GM23248 (cell line): ENCODE data around the gene DCUN1D2. TPM values are rescaled to one million over a fixed set of nuclear protein-coding genes. Genes with fewer than 3 reads are reported as not detected.
A peak's percentile ranks its signal among the peaks of the same experiment; 100 is the strongest.
"Not testable (repeated sequence)": the region's sequence is repeated elsewhere in the genome, so short reads cannot be mapped to it uniquely, and the experiment has no call there.

Source experiments
- DNase-seq: peaks from one replicate; pipeline ENCODE4 v3.0.0-alpha.2; 2015
- H2AFZ ChIP-seq: fragments of 200-600 bp; sonication (generic); 2 replicates; pipeline ENCODE4 v1.6.1; 2016; ENCODE audit warnings: antibody characterized with exemption
- H3F3A ChIP-seq: fragments of 200-600 bp; sonication (generic); 2 replicates; pipeline ENCODE4 v1.6.1; 2016; ENCODE audit warnings: mild to moderate bottlenecking, antibody characterized with exemption, mixed run types; ENCODE audit not compliant: insufficient read depth
- H3K27ac ChIP-seq: fragments of 200-600 bp; sonication (generic); 2 replicates; pipeline ENCODE4 v1.5.1; 2016; ENCODE audit warnings: mild to moderate bottlenecking
- H3K27me3 ChIP-seq: fragments of 200-600 bp; sonication (generic); replicated peaks from 2 replicates; pipeline ENCODE4 v1.6.1; 2016; ENCODE audit warnings: mild to moderate bottlenecking; ENCODE audit not compliant: insufficient read depth
- H3K36me3 ChIP-seq: fragments of 200-600 bp; sonication (generic); 2 replicates; pipeline ENCODE4 v1.6.1; 2016; ENCODE audit warnings: low read depth, mild to moderate bottlenecking
- H3K4me1 ChIP-seq: fragments of 200-600 bp; sonication (generic); 2 replicates; pipeline ENCODE4 v1.6.1; 2016; ENCODE audit warnings: mild to moderate bottlenecking; ENCODE audit not compliant: insufficient read depth
- H3K4me2 ChIP-seq: fragments of 200-600 bp; sonication (generic); one replicate; pipeline ENCODE4 v1.6.1; 2016; ENCODE audit warnings: mild to moderate bottlenecking; ENCODE audit not compliant: unreplicated experiment
- H3K4me3 ChIP-seq: fragments of 200-600 bp; sonication (generic); 2 replicates; pipeline ENCODE4 v1.5.1; 2016; ENCODE audit warnings: mild to moderate bottlenecking
- H3K79me2 ChIP-seq: fragments of 200-600 bp; sonication (generic); 2 replicates; pipeline ENCODE4 v1.6.1; 2016; ENCODE audit warnings: mild to moderate bottlenecking; ENCODE audit not compliant: insufficient read depth
- H3K9ac ChIP-seq: fragments of 200-600 bp; sonication (generic); 2 replicates; pipeline ENCODE4 v1.6.1; 2016; ENCODE audit warnings: mild to moderate bottlenecking
- H3K9me2 ChIP-seq: fragments of 200-600 bp; sonication (generic); 2 replicates; pipeline ENCODE4 v1.6.1; 2016; ENCODE audit warnings: mixed run types, mild to moderate bottlenecking, moderate library complexity; ENCODE audit not compliant: insufficient read depth
- H3K9me3 ChIP-seq: fragments of 200-600 bp; sonication (generic); one replicate; pipeline ENCODE4 v1.6.1; 2017; ENCODE audit warnings: low read depth
- H4K20me1 ChIP-seq: fragments of 200-600 bp; sonication (generic); 2 replicates; pipeline ENCODE4 v1.6.0; 2016; ENCODE audit not compliant: insufficient read depth
- EZH2 ChIP-seq: fragments of 200-600 bp; sonication (generic); IDR thresholded peaks from 2 replicates; pipeline ENCODE4 v1.6.1; 2018; ENCODE audit warnings: antibody characterized with exemption, mild to moderate bottlenecking; ENCODE audit not compliant: insufficient read depth, poor library complexity, severe bottlenecking
- EZH2phosphoT487 ChIP-seq: fragments of 200-600 bp; sonication (generic); IDR thresholded peaks from 2 replicates; pipeline ENCODE4 v1.6.1; 2018; ENCODE audit warnings: antibody characterized with exemption, moderate library complexity, mild to moderate bottlenecking, low read depth; ENCODE audit not compliant: insufficient read depth
- WGBS, 2 experiments: methylation state at CpG; one replicate each; pipeline ENCODE4 v1.1.6; 2015 to 2017; ENCODE audit warnings: low lambda C conversion rate in 2 of 2, low coverage in 1 of 2; ENCODE audit errors: missing lambda C conversion rate in 2 of 2; 5-methylcytosine and 5-hydroxymethylcytosine counted together
- in situ Hi-C: fragments of 300-500 bp; cut with MboI; formaldehyde crosslinking; loops from 2 replicates; pipeline ENCODE4 v1.15.0; 2020
- polyA plus RNA-seq: library from polyadenylated mRNA; unstranded; fragments of >200 nt; fragmentation: Nextera tagmentation; extraction: Ambion mirVana; gene quantifications from 2 replicates; pipeline ENCODE4 v1.2.1, GENCODE V29; 2016
- total RNA-seq: library from RNA; depleted of rRNA; stranded (reverse); fragments of >200 nt; shearing (Covaris generic); gene quantifications from 2 replicates; pipeline ENCODE4 v1.2.3, GENCODE V29; 2014

The DCUN1D2 gene
- total and polyA plus RNA-seq, 2 experiments from 2014 or later, result 7.2 to 9.9 TPM

- Histone ChIP-seq H3K4me3 (no peak overlapping the region), H3K9me3 (no peaks in the 10 kb centered on the region), H3K79me2 (no peaks in the 10 kb centered on the region), H2AFZ (no peak overlapping the region), H3K4me2 (no peak overlapping the region), H3K4me1 (peaks cover 13% of the 10 kb centered on the region), H3K27ac (no peak overlapping the region), H3K9me2 (no peaks in the 10 kb centered on the region), H4K20me1 (no peaks in the 10 kb centered on the region), H3K27me3 (no peaks in the 10 kb centered on the region), H3K36me3 (peaks cover 3% of the 10 kb centered on the region; the same call in 1 of the 2 replicates), H3K9ac (no peak overlapping the region), H3F3A (peaks cover 10% of the 10 kb centered on the region)
- no peak for TF ChIP-seq EZH2
- TF ChIP-seq EZH2phosphoT487, result no peak
- 92 to 93% methylated on average over 24 of the region's 24 CpGs for WGBS, 2 experiments
- no peak for DNase-seq
- in situ Hi-C loops, result no loop called here
Measured at GRCh38 chr13:113451951-113452421, 38.5 kb downstream of the DCUN1D2 start.

GRCh38 chr13:113450861-113451620 is 39.5 kb downstream of the DCUN1D2 start:
- H2AFZ ChIP-seq, H3K27me3 ChIP-seq, H3K27ac ChIP-seq, H3K79me2 ChIP-seq, H3K9me2 ChIP-seq, H3K4me2 ChIP-seq, H3K4me3 ChIP-seq, in situ Hi-C loops, H3F3A ChIP-seq, H3K36me3 ChIP-seq, H4K20me1 ChIP-seq, H3K9ac ChIP-seq, H3K9me3 ChIP-seq: not testable (repeated sequence)
- DNase-seq, result peak; percentile 42
- 57% methylated on average over 19 of the region's 19 CpGs for WGBS, 2 experiments
- peaks cover 13% of the 10 kb centered on the region for H3K4me1 ChIP-seq

- peaks cover 13% of the 10 kb centered on the region for H3K4me1 ChIP-seq
- H2AFZ ChIP-seq, H3K4me3 ChIP-seq, H3K27ac ChIP-seq, H3K4me2 ChIP-seq, DNase-seq, H3K9me2 ChIP-seq, in situ Hi-C loops, H3K9ac ChIP-seq, H3K36me3 ChIP-seq, H4K20me1 ChIP-seq, H3K9me3 ChIP-seq, H3K79me2 ChIP-seq, H3F3A ChIP-seq, H3K27me3 ChIP-seq: not testable (repeated sequence)
- WGBS, 2 experiments, result 81 to 82% methylated on average over 9 of the region's 9 CpGs
Measured at GRCh38 chr13:113450348-113450744, 40.2 kb downstream of the DCUN1D2 start.

GRCh38 chr13:113449693-113450347 is 40.7 kb downstream of the DCUN1D2 start:
- no peak overlapping the region for H3K27ac ChIP-seq
- no peaks in the 10 kb centered on the region for H3K9me2 ChIP-seq
- no peaks in the 10 kb centered on the region for H3K27me3 ChIP-seq
- H3K4me1 ChIP-seq, result peaks cover 13% of the 10 kb centered on the region
- no peaks in the 10 kb centered on the region for H3K79me2 ChIP-seq
- no peak overlapping the region for H3K4me2 ChIP-seq
- peaks cover 7% of the 10 kb centered on the region for H3F3A ChIP-seq
- H3K36me3 ChIP-seq, result no peaks in the 10 kb centered on the region; the same call in 1 of the 2 replicates
- no peaks in the 10 kb centered on the region for H4K20me1 ChIP-seq
- no peak for TF ChIP-seq EZH2phosphoT487
- no peak for TF ChIP-seq EZH2
- H3K9ac ChIP-seq, result no peak overlapping the region
- in situ Hi-C loops, result no loop called here
- WGBS, 2 experiments, result 88 to 95% methylated on average over 13 of the region's 13 CpGs
- no peaks in the 10 kb centered on the region for H3K9me3 ChIP-seq
- H2AFZ ChIP-seq, result no peak overlapping the region
- DNase-seq, result no peak
- H3K4me3 ChIP-seq, result no peak overlapping the region
